ENCODE data around the gene WFIKKN1. TPM values are rescaled to one million over a fixed set of nuclear protein-coding genes. Genes with fewer than 3 reads are reported as not detected.

WFIKKN1 gene
- total RNA-seq, 2 donors from 2014 or later = 0.80 to 1.1 TPM

- Histone ChIP-seq H3K4me1 (no peaks in the 10 kb centered on the region), H3K9ac (ENCODE audit: low read depth in 2 of 2, low read length in 2 of 2) (no peak overlapping the region), H3K27me3 (no peaks in the 10 kb centered on the region), H3K36me3 (no peaks in the 10 kb centered on the region), H3K4me3 (no peak overlapping the region), H3K27ac (no peak overlapping the region), H3K9me3 (no peaks in the 10 kb centered on the region)
- DNase-seq = no peak
- TF ChIP-seq, protein P1, sequence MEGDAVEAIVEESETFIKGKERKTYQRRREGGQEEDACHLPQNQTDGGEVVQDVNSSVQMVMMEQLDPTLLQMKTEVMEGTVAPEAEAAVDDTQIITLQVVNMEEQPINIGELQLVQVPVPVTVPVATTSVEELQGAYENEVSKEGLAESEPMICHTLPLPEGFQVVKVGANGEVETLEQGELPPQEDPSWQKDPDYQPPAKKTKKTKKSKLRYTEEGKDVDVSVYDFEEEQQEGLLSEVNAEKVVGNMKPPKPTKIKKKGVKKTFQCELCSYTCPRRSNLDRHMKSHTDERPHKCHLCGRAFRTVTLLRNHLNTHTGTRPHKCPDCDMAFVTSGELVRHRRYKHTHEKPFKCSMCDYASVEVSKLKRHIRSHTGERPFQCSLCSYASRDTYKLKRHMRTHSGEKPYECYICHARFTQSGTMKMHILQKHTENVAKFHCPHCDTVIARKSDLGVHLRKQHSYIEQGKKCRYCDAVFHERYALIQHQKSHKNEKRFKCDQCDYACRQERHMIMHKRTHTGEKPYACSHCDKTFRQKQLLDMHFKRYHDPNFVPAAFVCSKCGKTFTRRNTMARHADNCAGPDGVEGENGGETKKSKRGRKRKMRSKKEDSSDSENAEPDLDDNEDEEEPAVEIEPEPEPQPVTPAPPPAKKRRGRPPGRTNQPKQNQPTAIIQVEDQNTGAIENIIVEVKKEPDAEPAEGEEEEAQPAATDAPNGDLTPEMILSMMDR (IDR thresholded peaks at IDR 0.05) = no peak
- intact Hi-C loops (cut with DNase I) = no loop called here
Observed at GRCh38 chr16:616733-617586, 13.8 kb upstream of the WFIKKN1 start.

DNA sequence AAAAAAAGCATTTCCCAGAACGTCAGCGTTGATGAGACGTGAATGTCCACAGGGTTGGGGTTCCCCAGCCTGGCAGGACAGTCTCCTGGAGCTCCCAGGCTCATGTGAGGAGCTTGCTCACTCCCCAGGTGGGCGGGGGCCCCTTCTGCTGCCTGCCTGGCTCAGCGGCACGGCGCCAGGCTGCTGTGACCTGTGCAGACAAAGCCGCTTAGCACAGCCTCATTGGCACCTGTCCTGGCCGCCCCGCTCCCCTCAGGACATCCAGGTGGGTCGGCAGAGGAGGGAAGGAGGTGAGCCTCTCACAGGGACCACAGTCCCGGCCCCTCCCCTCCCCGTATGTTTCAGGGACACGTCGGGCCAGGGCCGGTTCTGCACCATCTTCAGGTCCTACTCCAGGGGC lies 12.9 kb upstream of the WFIKKN1 start:
- Histone ChIP-seq H3K4me3 (no peak overlapping the region), H3K9me3 (no peaks in the 10 kb centered on the region), H3K36me3 (no peaks in the 10 kb centered on the region), H3K4me1 (no peaks in the 10 kb centered on the region), H3K9ac (ENCODE audit: low read depth in 2 of 2, low read length in 2 of 2) (no peak overlapping the region), H3K27me3 (no peaks in the 10 kb centered on the region), H3K27ac (no peak overlapping the region)
- TF ChIP-seq, protein P1 (IDR thresholded peaks at IDR 0.05) = no peak
- intact Hi-C loops (cut with DNase I) = no loop called here
- DNase-seq = no peak

DNA sequence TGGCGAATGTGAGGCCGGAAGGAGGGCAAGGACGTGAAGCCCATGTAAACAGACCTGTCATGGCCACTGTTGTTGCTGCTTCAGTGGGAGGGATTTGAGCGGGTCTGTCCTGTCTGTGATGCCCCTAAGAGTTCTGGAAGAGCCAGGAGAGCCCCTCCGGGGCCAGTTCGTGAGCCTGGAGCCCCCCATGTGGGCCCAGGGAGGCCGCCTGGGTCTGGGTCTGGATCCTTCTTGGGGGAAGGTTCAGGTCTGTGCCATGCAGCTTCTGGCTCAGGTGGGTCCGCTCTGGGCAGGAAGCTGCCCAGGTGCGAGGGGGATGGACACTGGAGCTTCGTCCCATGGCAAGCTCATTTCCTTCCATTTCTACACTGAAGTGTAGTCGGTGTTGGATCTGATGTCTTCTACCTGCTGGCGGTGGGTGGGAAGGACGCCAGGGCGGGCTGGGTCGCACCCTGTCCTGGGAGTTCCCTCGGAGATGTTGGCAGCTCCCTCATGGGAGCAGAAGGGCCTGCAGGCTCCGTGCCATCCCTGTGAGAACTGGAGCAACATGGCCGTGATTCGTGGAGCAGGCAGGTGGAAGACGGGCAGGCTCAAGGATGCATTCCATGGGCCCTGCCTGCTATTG lies 11.2 kb upstream of the WFIKKN1 start:
- intact Hi-C loops (cut with DNase I) = no loop called here

DNA sequence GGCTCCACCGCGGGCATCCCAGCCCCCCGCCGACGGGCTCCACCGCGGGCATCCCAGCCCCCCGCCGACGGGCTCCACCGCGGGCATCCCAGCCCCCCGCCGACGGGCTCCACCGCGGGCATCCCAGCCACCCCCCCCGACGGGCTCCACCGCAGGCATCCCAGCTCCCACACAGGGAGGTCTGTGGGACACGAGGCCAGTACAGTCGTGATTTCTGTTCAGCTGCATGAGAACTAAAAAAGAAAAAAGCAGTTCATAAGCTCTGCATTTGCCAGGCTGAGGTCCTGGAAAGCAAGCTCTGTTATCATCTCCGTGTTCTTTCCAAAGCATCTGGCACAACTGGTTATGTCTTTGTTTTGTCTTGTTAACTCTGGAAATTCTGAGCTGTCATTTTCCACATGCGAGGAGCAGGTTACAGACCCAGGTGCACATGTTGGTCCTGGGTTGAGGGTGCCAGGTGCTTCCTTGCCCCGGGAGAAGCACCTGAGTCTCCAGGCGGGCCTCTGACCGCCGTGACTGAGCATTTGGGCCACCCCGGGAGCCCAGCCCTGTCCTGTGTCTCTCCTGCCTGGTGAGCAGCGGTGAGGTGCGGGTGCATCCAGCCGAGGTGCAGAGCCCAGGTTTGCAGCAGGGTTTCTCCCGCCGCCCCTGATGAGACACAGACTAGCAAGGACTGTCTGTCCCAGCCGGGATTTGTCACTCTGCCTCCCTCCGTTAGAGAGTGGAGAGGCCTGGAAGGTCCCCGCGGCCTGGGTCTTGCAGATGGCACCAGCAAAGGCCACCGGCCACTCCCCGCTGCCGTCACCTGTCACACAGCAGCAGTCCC lies 9.9 kb upstream of the WFIKKN1 start:
- TF ChIP-seq, protein P1 (IDR thresholded peaks at IDR 0.05) = no peak
- intact Hi-C loops (cut with DNase I) = no loop called here
- Histone ChIP-seq H3K9ac (ENCODE audit: low read depth in 2 of 2, low read length in 2 of 2) (no peak overlapping the region), H3K9me3 (no peaks in the 10 kb centered on the region), H3K4me3 (no peak overlapping the region), H3K36me3 (peaks cover 3% of the 10 kb centered on the region), H3K27ac (no peak overlapping the region), H3K4me1 (no peaks in the 10 kb centered on the region), H3K27me3 (no peaks in the 10 kb centered on the region)
- DNase-seq = no peak

More for the DNA sequence above, 11.2 kb upstream of the WFIKKN1 start:
- Histone ChIP-seq H3K4me3 (no peak overlapping the region), H3K9ac (ENCODE audit: low read depth in 2 of 2, low read length in 2 of 2) (no peak overlapping the region), H3K27me3 (no peaks in the 10 kb centered on the region), H3K27ac (no peak overlapping the region), H3K36me3 (no peaks in the 10 kb centered on the region), H3K9me3 (no peaks in the 10 kb centered on the region), H3K4me1 (no peaks in the 10 kb centered on the region)
- no peak for DNase-seq
- TF ChIP-seq, protein P1 (IDR thresholded peaks at IDR 0.05) = no peak

DNA sequence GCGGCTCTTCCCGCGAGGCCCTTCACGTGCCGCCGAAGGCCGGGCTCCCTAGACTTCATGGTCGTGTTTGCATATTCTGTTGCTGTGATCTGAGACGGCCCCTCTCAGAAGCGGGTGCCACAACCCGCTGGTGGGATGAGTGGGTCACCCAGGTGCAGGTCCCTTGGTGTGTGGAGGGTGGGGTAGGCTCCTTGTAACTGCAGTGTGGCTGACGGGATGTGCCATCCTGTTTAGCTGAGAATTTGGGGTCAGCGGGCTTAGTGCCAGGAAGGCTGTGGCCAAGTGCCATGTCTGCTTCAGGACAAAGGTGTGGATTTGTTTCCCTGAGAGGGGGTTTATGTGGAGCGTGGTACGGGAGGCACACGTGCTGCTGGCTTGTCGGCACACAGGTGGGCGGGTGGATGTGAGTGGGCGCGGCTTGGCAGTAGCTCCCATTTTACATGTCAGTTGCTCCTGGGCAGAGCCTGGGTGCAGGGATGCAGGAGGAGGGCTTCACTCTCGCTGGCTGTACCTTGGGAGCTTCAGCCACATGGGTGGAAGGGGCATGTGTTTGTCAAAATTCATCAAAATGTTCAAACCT lies 9.2 kb upstream of the WFIKKN1 start:
- Histone ChIP-seq H3K4me3 (no peak overlapping the region), H3K9me3 (no peaks in the 10 kb centered on the region), H3K27me3 (no peaks in the 10 kb centered on the region), H3K36me3 (peaks cover 5% of the 10 kb centered on the region), H3K27ac (no peak overlapping the region), H3K9ac (ENCODE audit: low read depth in 2 of 2, low read length in 2 of 2) (no peak overlapping the region), H3K4me1 (no peaks in the 10 kb centered on the region)
- DNase-seq = no peak
- intact Hi-C loops (cut with DNase I) = no loop called here
- TF ChIP-seq, protein P1 (IDR thresholded peaks at IDR 0.05) = no peak

All from colonic mucosa (tissue), 4 donors.